H1 (cell line): Measurements from ENCODE around the gene TP53I3. TPM values are rescaled to one million over a fixed set of nuclear protein-coding genes. Genes with fewer than 3 reads are reported as not detected.

Experiments
- CTCF ChIA-PET: fragments of 300-600 bp; sonication (Branson Sonifier 250); formaldehyde crosslinking; loops from one replicate; lab custom pipeline; 2021; ENCODE audit not compliant: partially characterized antibody; lab: Charles Lee
- POLR2A ChIA-PET: fragments of 300-600 bp; sonication (Branson Sonifier 250); formaldehyde crosslinking; loops from one replicate; lab custom pipeline; 2021; ENCODE audit warnings: inconsistent platforms; ENCODE audit not compliant: partially characterized antibody; lab: Charles Lee
- DNase-seq, 2 experiments: peaks; one replicate each; pipeline versions ENCODE4 v3.0.0 to v3.0.0-alpha.2; 2010 to 2022; ENCODE audit warnings: low spot score in 2 of 2, low read depth in 1 of 2, mixed read lengths in 1 of 2
- FAIRE-seq: peaks from 2 replicates; lab custom pipeline; 2011; peaks lifted over from hg19 to GRCh38; lab: Jason Lieb, UNC
- H2AFZ ChIP-seq: 2 replicates; pipeline ENCODE4 v1.8.1; 2012; ENCODE audit warnings: low read length, inconsistent platforms
- H2AK5ac ChIP-seq: 2 replicates; pipeline ENCODE4 v1.6.1; 2013; ENCODE audit warnings: low read depth, low read length
- H2BK120ac ChIP-seq: replicated peaks from 2 replicates; pipeline ENCODE3; 2013; ENCODE audit warnings: low read depth, low read length, inconsistent platforms
- H2BK12ac ChIP-seq: 2 replicates; pipeline ENCODE4 v1.6.1; 2013; ENCODE audit warnings: low read depth, low read length
- H2BK15ac ChIP-seq: 2 replicates; pipeline ENCODE4 v1.6.1; 2013; ENCODE audit warnings: low read length
- H2BK20ac ChIP-seq: 2 replicates; pipeline ENCODE4 v1.6.1; 2013; ENCODE audit warnings: low read length
- H2BK5ac ChIP-seq: 2 replicates; pipeline ENCODE4 v1.6.1; 2013; ENCODE audit warnings: low read depth, low read length
- H3K14ac ChIP-seq: 2 replicates; pipeline ENCODE4 v1.6.1; 2013; ENCODE audit warnings: inconsistent platforms; ENCODE audit not compliant: insufficient read length
- H3K18ac ChIP-seq: 2 replicates; pipeline ENCODE4 v1.6.1; 2013; ENCODE audit warnings: low read length; ENCODE audit errors: extremely low read depth
- H3K23ac ChIP-seq: 2 replicates; pipeline ENCODE4 v1.6.1; 2013; ENCODE audit warnings: inconsistent platforms; ENCODE audit not compliant: insufficient read length
- H3K23me2 ChIP-seq: 2 replicates; pipeline ENCODE4 v1.6.1; 2013; ENCODE audit warnings: low read depth, low read length
- H3K27ac ChIP-seq: 2 replicates; pipeline ENCODE4 v1.6.1; 2011; ENCODE audit warnings: low read depth, low read length, inconsistent platforms
- H3K27me3 ChIP-seq, 4 experiments: replicated peaks in 1 of 4; 1 replicate in 1 of 4; 2 replicates in 3 of 4; pipeline versions ENCODE4 v1.6.1 to v1.8.1; 2011 to 2013; ENCODE audit warnings: low read length in 3 of 4, mild to moderate bottlenecking in 3 of 4, inconsistent platforms in 2 of 4, mixed read lengths in 2 of 4, moderate library complexity in 1 of 4; ENCODE audit not compliant: control insufficient read depth in 3 of 4, insufficient read depth in 3 of 4; ENCODE audit errors: extremely low read depth in 1 of 4
- H3K36me3 ChIP-seq, 4 experiments: 2 replicates each; pipeline versions ENCODE4 v1.6.1 to v1.8.1; 2011 to 2013; ENCODE audit warnings: mild to moderate bottlenecking in 4 of 4, low read length in 3 of 4, moderate library complexity in 2 of 4, control low read depth in 1 of 4, inconsistent platforms in 1 of 4; ENCODE audit not compliant: insufficient read depth in 4 of 4, control insufficient read depth in 2 of 4
- H3K4ac ChIP-seq: replicated peaks from 2 replicates; pipeline ENCODE3; 2013; ENCODE audit warnings: low read length, low read depth, mixed read lengths, inconsistent platforms; ENCODE audit not compliant: insufficient read length
- H3K4me1 ChIP-seq, 4 experiments: replicated peaks in 1 of 4; 1 replicate in 1 of 4; 2 replicates in 3 of 4; pipeline versions ENCODE4 v1.6.1 to v1.8.1; 2011 to 2013; ENCODE audit warnings: low read length in 3 of 4, inconsistent platforms in 2 of 4, mixed read lengths in 1 of 4; ENCODE audit not compliant: insufficient read depth in 4 of 4, control insufficient read depth in 3 of 4
- H3K4me2 ChIP-seq, 2 experiments: 2 replicates each; pipeline versions ENCODE4 v1.6.1 to v1.8.1; 2011 to 2013; ENCODE audit warnings: low read depth in 2 of 2, low read length in 2 of 2, control low read depth in 1 of 2, inconsistent platforms in 1 of 2, mild to moderate bottlenecking in 1 of 2; ENCODE audit not compliant: insufficient read depth in 1 of 2
- H3K4me3 ChIP-seq, 4 experiments: fragments of 200-600, 300-600 bp in 1 of 4; sonication (generic), shearing (Covaris generic), sonication (Bioruptor Twin) in 1 of 4; 2 replicates each; pipeline versions ENCODE4 v1.5.1 to v1.8.1; 2011 to 2016; ENCODE audit warnings: low read length in 4 of 4, low read depth in 3 of 4, control low read depth in 2 of 4, inconsistent platforms in 2 of 4, mild to moderate bottlenecking in 2 of 4, mixed read lengths in 1 of 4, moderate library complexity in 1 of 4; ENCODE audit not compliant: insufficient read depth in 2 of 4; ENCODE audit errors: extremely low read depth in 1 of 4
- H3K56ac ChIP-seq: replicated peaks from 2 replicates; pipeline ENCODE3; 2013; ENCODE audit warnings: low read depth, mild to moderate bottlenecking, mixed read lengths, low read length, inconsistent platforms; ENCODE audit not compliant: insufficient read length
- H3K79me1 ChIP-seq: 2 replicates; pipeline ENCODE4 v1.6.1; 2013; ENCODE audit warnings: low read depth, low read length, control low read depth
- H3K79me2 ChIP-seq, 2 experiments: 2 replicates each; pipeline versions ENCODE4 v1.6.1 to v1.8.1; 2012 to 2013; ENCODE audit warnings: low read length in 2 of 2, mild to moderate bottlenecking in 2 of 2, inconsistent platforms in 1 of 2; ENCODE audit not compliant: insufficient read depth in 2 of 2, control insufficient read depth in 1 of 2
- H3K9ac ChIP-seq, 4 experiments: replicated peaks in 1 of 4; 1 replicate in 1 of 4; 2 replicates in 3 of 4; pipeline versions ENCODE4 v1.6.1 to v1.8.1; 2011 to 2013; ENCODE audit warnings: low read depth in 3 of 4, low read length in 3 of 4, control low read depth in 2 of 4, mild to moderate bottlenecking in 2 of 4, moderate library complexity in 2 of 4, inconsistent platforms in 1 of 4; ENCODE audit errors: extremely low read depth in 1 of 4
- H3K9me3 ChIP-seq, 2 experiments: 2 replicates each; pipeline versions ENCODE4 v1.6.1 to v1.8.1; 2012 to 2013; ENCODE audit warnings: mild to moderate bottlenecking in 2 of 2, moderate library complexity in 2 of 2, control low read depth in 1 of 2, inconsistent platforms in 1 of 2, low read depth in 1 of 2, low read length in 1 of 2, mixed read lengths in 1 of 2; ENCODE audit not compliant: insufficient read depth in 2 of 2
- H4K20me1 ChIP-seq, 2 experiments: replicated peaks in 1 of 2; 2 replicates each; pipeline versions ENCODE3 to v1.8.1; 2011 to 2013; ENCODE audit warnings: inconsistent platforms in 2 of 2, low read length in 2 of 2, mild to moderate bottlenecking in 1 of 2; ENCODE audit not compliant: insufficient read depth in 2 of 2, control insufficient read depth in 1 of 2
- H4K5ac ChIP-seq: 2 replicates; pipeline ENCODE4 v1.6.1; 2013; ENCODE audit warnings: low read length, low read depth, mixed read lengths, inconsistent platforms; ENCODE audit not compliant: insufficient read length
- H4K8ac ChIP-seq: 2 replicates; pipeline ENCODE4 v1.8.0; 2013; ENCODE audit warnings: mild to moderate bottlenecking, moderate library complexity, low read length, inconsistent platforms; ENCODE audit not compliant: insufficient read depth; ENCODE audit errors: extremely low read depth
- H4K91ac ChIP-seq: replicated peaks from 2 replicates; pipeline ENCODE3; 2013; ENCODE audit warnings: low read length, mixed read lengths, inconsistent platforms; ENCODE audit not compliant: insufficient read length
- CBX8 ChIP-seq: fragments of 300-800, 300-1000 bp; sonication (generic); IDR thresholded peaks from 2 replicates; pipeline ENCODE4 v1.7.1; 2016; ENCODE audit warnings: low read depth, low read length, borderline replicate concordance
- JUN ChIP-seq: IDR thresholded peaks from 2 replicates; pipeline ENCODE4 v1.6.1; 2011; ENCODE audit warnings: low read depth, mild to moderate bottlenecking, improper control_type of control experiment, low read length
- KDM1A ChIP-seq: fragments of 200-600, 300-600 bp; sonication (generic); IDR thresholded peaks from 2 replicates; pipeline ENCODE4 v1.7.1; 2016; ENCODE audit warnings: mild to moderate bottlenecking, low read length, borderline replicate concordance
- POLR2A ChIP-seq, 2 experiments: IDR thresholded peaks; 1 replicate in 1 of 2; 2 replicates in 1 of 2; pipeline ENCODE4 v1.6.1; 2011; ENCODE audit warnings: low read depth in 2 of 2, low read length in 2 of 2, mild to moderate bottlenecking in 2 of 2; ENCODE audit errors: control extremely low read depth in 1 of 2
- RNF2 ChIP-seq: fragments of 200-900, 300-1000 bp; sonication (generic); IDR thresholded peaks from 2 replicates; pipeline ENCODE4 v1.7.1; 2016; ENCODE audit warnings: borderline replicate concordance, low read depth, mild to moderate bottlenecking, antibody characterized with exemption, low read length; ENCODE audit not compliant: poor library complexity, severe bottlenecking; ENCODE audit errors: missing control alignments
- SP1 ChIP-seq: IDR thresholded peaks from 2 replicates; pipeline ENCODE4 v1.6.1; 2011; ENCODE audit warnings: low read depth, low read length
- SRF ChIP-seq: IDR thresholded peaks from 2 replicates; pipeline ENCODE4 v1.6.1; 2011; ENCODE audit warnings: mild to moderate bottlenecking, low read depth, low read length, moderate library complexity
- ZNF274 ChIP-seq: IDR thresholded peaks from 2 replicates; pipeline ENCODE4 v1.7.0; 2012; ENCODE audit warnings: low read length, borderline replicate concordance; ENCODE audit errors: extremely low read depth
- WGBS, 2 experiments: shearing (Covaris generic) in 1 of 2; methylation state at CpG; one replicate each; pipeline versions ENCODE4 v1.1.6 to v1.1.7; 2013 to 2015; ENCODE audit warnings: low lambda C conversion rate in 2 of 2, mixed read lengths in 2 of 2, inconsistent platforms in 1 of 2, low coverage in 1 of 2, missing lambda C conversion rate in 1 of 2; ENCODE audit not compliant: insufficient replicate concordance in 2 of 2, insufficient coverage in 1 of 2, insufficient read length in 1 of 2; ENCODE audit errors: extremely low coverage in 1 of 2, missing lambda C conversion rate in 1 of 2; 5-methylcytosine and 5-hydroxymethylcytosine counted together
- polyA plus RNA-seq, 7 experiments: library from polyadenylated mRNA; depleted of rRNA in 3 of 7; stranded (reverse) in 5 of 7; unstranded in 2 of 7; fragments of >200 nt in 5 of 7; fragments of 200-250 nt in 2 of 7; gene quantifications; 1 replicate in 5 of 7; 2 replicates in 1 of 7; 4 replicates in 1 of 7; pipeline versions ENCODE4 v1.2.1 to v1.2.3, GENCODE V29; 2011 to 2013; ENCODE audit warnings: missing spikeins in 2 of 7, mixed read lengths in 2 of 7
- total RNA-seq: library from RNA; stranded (reverse); fragmentation: NEBNext Ultra II Directional; extraction: Animal tissue kit (Norgen Biotek cat#: 25700); gene quantifications from 2 replicates; pipeline ENCODE4 v1.2.1, GENCODE V29; 2021
- TF ChIP-seq, protein P1 (sequence below): IDR thresholded peaks from 2 replicates; pipeline ENCODE4 v1.6.1; 2012; ENCODE audit warnings: low read length, inconsistent platforms
- TF ChIP-seq, protein P2 (sequence below): IDR thresholded peaks from 2 replicates; pipeline ENCODE4 v1.6.1; 2012; ENCODE audit warnings: inconsistent platforms

Gene TP53I3
- total and polyA plus RNA-seq, 2 of the 8 experiments (the other 6 are each of a cell fraction or from before 2014, with no cell fraction given): 29.4 to 34.5 TPM

DNA sequence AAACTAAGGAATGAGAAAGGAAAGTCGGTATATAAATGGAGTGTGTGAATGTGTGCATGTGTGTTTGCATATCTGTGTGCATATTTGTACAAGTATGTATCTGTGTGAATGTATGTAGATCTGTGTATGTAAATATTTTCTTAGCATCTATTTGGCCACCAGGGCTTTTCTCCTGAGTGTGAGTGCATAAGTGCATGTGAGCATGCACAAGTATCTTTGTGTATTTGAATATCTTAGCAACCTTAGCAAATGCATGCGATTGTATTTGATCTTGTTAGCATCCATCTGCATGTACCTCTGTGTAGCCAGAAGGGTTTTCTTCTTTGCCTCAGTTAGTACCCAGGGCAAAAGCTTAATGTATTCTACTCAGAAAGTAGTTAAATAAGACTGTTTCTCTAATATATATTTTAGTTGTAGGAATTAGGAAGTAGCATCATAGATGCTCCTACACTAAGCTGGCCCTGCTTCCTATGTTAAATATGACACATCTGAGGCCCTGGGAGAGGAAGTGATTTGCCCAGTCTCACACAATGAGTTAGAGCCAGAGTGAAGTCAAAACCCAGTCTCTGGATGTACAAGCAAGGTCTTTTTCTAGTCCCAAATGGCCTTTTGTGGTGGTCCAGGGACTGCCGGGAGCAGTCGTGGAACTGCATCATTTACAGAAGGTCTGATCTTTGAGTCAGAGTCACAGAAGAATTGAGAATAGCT is 25.9 kb downstream of the TP53I3 start:
- no peaks in the 10 kb centered on the region for H3K23me2 ChIP-seq
- no peak for TF ChIP-seq RNF2
- TF ChIP-seq SRF: no peak
- TF ChIP-seq, protein P1, sequence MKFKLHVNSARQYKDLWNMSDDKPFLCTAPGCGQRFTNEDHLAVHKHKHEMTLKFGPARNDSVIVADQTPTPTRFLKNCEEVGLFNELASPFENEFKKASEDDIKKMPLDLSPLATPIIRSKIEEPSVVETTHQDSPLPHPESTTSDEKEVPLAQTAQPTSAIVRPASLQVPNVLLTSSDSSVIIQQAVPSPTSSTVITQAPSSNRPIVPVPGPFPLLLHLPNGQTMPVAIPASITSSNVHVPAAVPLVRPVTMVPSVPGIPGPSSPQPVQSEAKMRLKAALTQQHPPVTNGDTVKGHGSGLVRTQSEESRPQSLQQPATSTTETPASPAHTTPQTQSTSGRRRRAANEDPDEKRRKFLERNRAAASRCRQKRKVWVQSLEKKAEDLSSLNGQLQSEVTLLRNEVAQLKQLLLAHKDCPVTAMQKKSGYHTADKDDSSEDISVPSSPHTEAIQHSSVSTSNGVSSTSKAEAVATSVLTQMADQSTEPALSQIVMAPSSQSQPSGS: no peak
- no peak for TF ChIP-seq CBX8
- TF ChIP-seq KDM1A: no peak
- TF ChIP-seq SP1: no peak
- TF ChIP-seq JUN: no peak
- no peak for TF ChIP-seq ZNF274
- TF ChIP-seq, protein P2, sequence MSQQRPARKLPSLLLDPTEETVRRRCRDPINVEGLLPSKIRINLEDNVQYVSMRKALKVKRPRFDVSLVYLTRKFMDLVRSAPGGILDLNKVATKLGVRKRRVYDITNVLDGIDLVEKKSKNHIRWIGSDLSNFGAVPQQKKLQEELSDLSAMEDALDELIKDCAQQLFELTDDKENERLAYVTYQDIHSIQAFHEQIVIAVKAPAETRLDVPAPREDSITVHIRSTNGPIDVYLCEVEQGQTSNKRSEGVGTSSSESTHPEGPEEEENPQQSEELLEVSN: no peak
- no peak for TF ChIP-seq POLR2A (IDR thresholded peaks at IDR 0.05; ENCODE audit: control extremely low read depth in 1 of 2, low read depth in 2 of 2, low read length in 2 of 2)

More for the DNA sequence above, 25.9 kb downstream of the TP53I3 start:
- Histone ChIP-seq H3K79me2 (no peaks in the 10 kb centered on the region), H3K9ac (no peak overlapping the region), H3K18ac (no peak overlapping the region), H3K23ac (no peak overlapping the region), H2BK20ac (no peak overlapping the region), H2BK5ac (no peak overlapping the region), H4K8ac (no peak overlapping the region), H2BK12ac (no peak overlapping the region), H2AFZ (no peak overlapping the region), H2BK15ac (no peak overlapping the region), H3K4me2 (no peak overlapping the region), H3K14ac (no peak overlapping the region), H3K56ac (peak overlapping the region; percentile 79), H3K79me1 (no peaks in the 10 kb centered on the region), H3K4me3 (no peak overlapping the region), H3K9me3 (no peaks in the 10 kb centered on the region), H3K4ac (no peak overlapping the region), H3K4me1 (no peaks in the 10 kb centered on the region), H2AK5ac (no peak overlapping the region), H3K36me3 (peaks cover 0 to 22% (median 6%) of the 10 kb centered on the region in 4 experiments; a peak in 4 of 8 replicates), H3K27ac (no peak overlapping the region), H4K91ac (no peak overlapping the region), H4K5ac (no peak overlapping the region), H2BK120ac (no peak overlapping the region), H4K20me1 (peaks cover 2 to 4% of the 10 kb centered on the region in 2 experiments), H3K27me3 (no peaks in the 10 kb centered on the region)
- WGBS, 2 experiments: 85% methylated on average over 4 of the region's 4 CpGs; no CpG with 5 or more reads in 1 of the 2 experiments
- DNase-seq (no peak), FAIRE-seq (no peak)
- POLR2A ChIA-PET: interaction anchor here (0.7 to 1.8 kb wide), 3 partner anchors 8 to 17 kb away, joined by 3 to 13 read pairs (median 5); partner anchors contain the start of genes SF3B6 and WDCP
- CTCF ChIA-PET: interaction anchor here (0.6 to 4.0 kb wide), 10 partner anchors 8 to 234 kb away, joined by 3 to 31 read pairs (median 9); partner anchors contain the start of genes ATAD2B, FKBP1B, TP53I3 and WDCP
